Measurements from ENCODE around the gene KDM7A.

The KDM7A gene

DNA sequence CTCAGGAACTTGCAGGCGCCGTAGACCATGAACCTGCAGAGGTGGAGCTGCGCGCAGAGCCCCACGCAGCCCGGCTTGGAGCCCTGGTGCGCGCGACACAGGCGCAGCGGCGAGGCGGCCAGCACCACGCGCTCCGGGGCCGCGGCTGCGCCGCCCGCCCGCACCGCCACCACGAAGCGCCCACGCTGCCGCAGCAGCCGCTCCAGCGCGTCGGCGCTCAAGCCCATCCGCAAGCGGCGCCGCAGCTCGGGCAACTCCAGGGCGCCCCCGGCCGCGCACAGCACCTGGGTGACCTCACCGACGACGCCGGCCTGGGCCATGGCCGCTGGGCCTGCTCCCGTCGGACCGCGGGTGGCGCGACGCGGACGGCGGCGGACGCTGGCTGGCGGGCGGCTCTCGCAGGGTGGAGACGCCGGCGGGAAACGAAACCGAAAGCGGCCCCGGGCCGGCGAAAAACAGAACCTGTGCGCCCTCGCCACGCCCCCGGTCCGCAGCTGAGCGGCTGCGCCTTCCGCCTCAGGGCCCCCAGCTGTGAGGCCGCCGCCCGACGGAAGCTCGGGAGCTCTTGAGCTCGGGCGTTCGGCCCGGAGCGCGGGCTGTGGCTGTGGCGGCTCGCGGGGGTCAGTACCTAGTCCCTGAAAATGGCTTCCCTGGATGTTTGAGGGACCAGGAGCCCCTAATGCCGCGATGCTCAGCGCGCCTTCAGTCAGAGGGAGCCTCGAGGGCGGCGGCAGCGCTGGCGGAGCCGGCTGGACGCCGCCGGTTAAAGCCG, 114.1 kb downstream of the KDM7A start, which contains the start of gene PARP12:
TSS of gene PARP12 (minus strand) at position 424 of the 772 bp plus-strand sequence. CDS start at position 320, 104 bp downstream.
- TF ChIP-seq, protein P1, sequence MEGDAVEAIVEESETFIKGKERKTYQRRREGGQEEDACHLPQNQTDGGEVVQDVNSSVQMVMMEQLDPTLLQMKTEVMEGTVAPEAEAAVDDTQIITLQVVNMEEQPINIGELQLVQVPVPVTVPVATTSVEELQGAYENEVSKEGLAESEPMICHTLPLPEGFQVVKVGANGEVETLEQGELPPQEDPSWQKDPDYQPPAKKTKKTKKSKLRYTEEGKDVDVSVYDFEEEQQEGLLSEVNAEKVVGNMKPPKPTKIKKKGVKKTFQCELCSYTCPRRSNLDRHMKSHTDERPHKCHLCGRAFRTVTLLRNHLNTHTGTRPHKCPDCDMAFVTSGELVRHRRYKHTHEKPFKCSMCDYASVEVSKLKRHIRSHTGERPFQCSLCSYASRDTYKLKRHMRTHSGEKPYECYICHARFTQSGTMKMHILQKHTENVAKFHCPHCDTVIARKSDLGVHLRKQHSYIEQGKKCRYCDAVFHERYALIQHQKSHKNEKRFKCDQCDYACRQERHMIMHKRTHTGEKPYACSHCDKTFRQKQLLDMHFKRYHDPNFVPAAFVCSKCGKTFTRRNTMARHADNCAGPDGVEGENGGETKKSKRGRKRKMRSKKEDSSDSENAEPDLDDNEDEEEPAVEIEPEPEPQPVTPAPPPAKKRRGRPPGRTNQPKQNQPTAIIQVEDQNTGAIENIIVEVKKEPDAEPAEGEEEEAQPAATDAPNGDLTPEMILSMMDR (IDR thresholded peaks at IDR 0.05; ENCODE audit: insufficient read depth, low read depth, low read length, missing control alignments) = no peak
- peak; percentile 85 for DNase-seq (ENCODE audit: low read depth)
- H3K4me3 ChIP-seq (ENCODE audit: low read length) = peak within 1 kb of the TSS; percentile 59

DNA sequence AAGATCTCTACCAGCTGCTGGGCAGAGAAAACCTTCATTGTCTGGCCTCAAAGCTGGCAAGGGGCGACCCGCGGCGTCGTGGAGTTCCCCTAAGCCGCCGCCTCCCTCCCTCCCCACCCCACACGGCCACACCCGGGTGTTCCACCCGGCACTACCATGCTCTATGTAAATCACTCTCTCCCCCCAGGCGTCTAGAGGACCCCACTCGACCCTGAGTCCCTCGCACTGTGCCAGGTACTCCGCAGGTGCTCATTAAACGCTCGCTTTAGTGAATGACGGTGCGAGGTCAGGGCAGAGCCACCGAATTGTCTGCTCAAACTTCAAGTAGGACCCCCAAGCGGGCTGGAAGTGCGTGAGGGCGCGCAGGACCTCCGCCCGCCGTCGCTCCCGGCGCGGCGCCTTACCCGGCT, 114.7 kb downstream of the KDM7A start:
- H3K4me3 ChIP-seq (ENCODE audit: low read length) = peak overlapping the region; percentile 59
- DNase-seq (ENCODE audit: low read depth) = peak; percentile 23
- TF ChIP-seq, protein P1 (IDR thresholded peaks at IDR 0.05; ENCODE audit: insufficient read depth, low read depth, low read length, missing control alignments) = no peak

DNA sequence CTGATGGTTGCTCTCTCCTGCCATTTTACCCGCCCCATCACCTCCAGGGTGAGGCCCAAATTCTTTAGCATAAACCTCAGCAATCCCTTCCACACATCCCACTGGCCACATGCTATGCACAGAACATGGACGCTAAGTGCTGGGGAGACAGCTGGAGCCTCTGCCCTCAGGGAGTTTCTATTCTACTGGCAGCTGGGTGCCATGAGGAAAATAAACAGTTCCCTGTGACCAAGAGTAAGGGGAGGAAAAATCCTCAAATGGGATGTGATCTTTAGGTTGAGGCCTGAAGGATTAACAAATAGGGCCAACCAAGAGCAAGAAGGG, 115.2 kb downstream of the KDM7A start:
- DNase-seq (ENCODE audit: low read depth) = no peak
- TF ChIP-seq, protein P1 (IDR thresholded peaks at IDR 0.05; ENCODE audit: insufficient read depth, low read depth, low read length, missing control alignments) = no peak
- H3K4me3 ChIP-seq (ENCODE audit: low read length) = no peak overlapping the region

DNA sequence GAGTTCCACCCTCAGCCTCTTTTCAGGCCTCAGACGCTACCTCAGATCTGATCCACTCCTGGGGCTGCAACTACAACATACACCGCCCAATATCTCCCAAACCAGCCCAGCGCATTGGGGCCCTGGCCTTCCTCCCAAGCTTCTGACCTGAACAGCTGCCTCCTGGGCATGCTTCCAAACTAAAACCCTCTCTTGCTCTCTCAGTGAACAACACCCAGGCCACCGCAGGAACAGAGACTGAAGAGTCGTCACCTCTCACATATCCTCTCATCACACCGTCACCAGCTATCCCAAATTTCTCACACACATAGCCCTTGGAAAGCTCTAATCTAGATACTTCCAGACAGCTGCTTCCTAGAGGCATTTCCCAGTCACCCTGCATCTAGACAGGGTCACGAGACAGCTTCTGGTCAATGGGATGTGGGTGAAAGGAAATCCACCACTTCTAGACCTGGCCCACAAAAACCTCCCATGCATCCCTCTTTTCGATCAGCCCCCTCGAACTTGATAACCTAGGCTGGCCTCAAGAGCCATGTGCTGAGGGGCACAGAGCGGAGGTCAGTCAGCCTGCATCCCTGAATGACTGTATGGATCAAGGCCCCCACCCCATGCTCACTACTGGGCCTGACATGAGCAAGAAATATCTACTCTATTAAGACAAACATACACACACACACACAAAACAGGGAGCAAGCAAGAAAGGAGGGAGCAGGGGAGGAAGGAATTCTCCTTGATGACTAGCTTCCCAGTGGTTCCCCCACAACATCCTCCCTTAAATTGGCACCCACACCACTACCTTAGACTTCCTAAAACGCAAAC, 115.8 kb downstream of the KDM7A start:
- H3K4me3 ChIP-seq (ENCODE audit: low read length) = no peak overlapping the region
- TF ChIP-seq, protein P1 (IDR thresholded peaks at IDR 0.05; ENCODE audit: insufficient read depth, low read depth, low read length, missing control alignments) = no peak

DNA sequence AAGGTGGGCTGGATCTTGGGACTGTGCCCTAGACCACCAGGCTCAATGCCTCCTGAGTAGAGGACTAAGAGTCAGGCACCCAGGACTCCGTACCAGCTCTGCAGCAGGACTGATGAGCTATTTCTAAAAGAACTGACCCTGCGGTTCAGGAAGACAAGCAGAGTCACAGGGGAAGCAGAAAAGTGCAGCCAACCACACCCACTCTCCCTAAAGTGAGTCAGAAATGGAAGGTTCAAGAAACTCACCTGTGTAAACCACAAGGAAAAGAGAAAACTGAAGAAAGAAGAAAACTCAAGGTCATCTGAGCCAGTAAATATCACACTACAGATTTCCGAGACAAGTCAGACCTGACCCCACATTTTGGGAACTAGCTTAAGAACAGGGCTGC, 116.5 kb downstream of the KDM7A start:
- peak; percentile 77 for DNase-seq (ENCODE audit: low read depth)
- no peak overlapping the region for H3K4me3 ChIP-seq (ENCODE audit: low read length)
- TF ChIP-seq, protein P1 (IDR thresholded peaks at IDR 0.05; ENCODE audit: insufficient read depth, low read depth, low read length, missing control alignments) = no peak

More for the DNA sequence above, 115.8 kb downstream of the KDM7A start:
- no peak for DNase-seq (ENCODE audit: low read depth)

DNA sequence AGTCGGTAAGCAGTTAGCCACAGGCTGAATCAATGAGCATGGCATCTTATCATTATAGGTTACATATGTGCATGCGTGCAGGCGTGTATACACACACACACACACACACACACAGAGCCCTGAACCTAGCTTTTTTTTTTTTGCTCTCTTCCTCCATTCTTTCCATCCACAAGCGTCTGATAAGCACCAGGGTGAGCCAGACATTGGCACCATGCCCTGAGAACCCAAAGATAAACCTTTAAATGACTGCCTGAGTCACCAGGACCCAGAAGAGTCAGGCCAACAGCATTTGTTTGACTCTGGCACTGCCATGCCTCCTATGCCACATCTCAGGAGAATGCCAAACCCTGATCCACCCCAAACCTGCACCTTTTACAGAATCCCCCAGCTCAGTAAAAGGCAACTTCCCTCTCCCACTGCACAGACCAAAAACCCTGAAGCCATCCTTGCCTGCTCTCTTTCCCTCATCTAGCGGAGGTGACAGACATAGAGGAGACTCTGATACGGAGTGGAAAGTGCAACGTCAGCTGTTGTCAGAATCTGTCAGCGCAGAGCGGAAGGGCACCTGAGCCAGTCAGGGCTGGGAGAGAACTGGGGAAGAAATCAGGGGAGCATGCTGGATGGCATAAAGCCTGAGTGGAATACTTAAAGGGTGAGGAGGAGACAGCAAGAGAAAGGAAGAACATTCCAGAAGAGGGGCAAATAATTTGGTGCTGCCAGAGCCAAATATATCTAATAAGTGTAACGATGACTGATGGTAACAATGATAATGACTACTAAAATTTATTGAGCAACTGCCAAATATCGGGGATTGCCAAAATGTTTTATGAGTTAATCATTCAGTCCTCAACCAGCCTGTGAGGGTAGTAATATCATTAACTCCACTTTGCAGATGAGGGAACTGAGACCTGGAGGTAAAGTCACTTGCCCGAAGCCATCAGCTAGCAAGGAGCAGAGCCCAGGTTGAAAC, 117.2 kb downstream of the KDM7A start:
- peak; percentile 91 for DNase-seq (ENCODE audit: low read depth)
- H3K4me3 ChIP-seq (ENCODE audit: low read length) = no peak overlapping the region
- TF ChIP-seq, protein P1 (IDR thresholded peaks at IDR 0.05; ENCODE audit: insufficient read depth, low read depth, low read length, missing control alignments) = no peak

All from epithelial cell of esophagus (primary cell).